Ishikawa (cell line): ENCODE data around the gene LPP.

Experiments
- CEBPB ChIP-seq: IDR thresholded peaks from 2 replicates; pipeline ENCODE4 v1.6.1; 2012
- NFIC ChIP-seq: IDR thresholded peaks from 2 replicates; pipeline ENCODE4 v1.6.1; 2012
- YY1 ChIP-seq: IDR thresholded peaks from 2 replicates; pipeline ENCODE4 v1.6.1; 2012; ENCODE audit warnings: low read depth

DNA sequence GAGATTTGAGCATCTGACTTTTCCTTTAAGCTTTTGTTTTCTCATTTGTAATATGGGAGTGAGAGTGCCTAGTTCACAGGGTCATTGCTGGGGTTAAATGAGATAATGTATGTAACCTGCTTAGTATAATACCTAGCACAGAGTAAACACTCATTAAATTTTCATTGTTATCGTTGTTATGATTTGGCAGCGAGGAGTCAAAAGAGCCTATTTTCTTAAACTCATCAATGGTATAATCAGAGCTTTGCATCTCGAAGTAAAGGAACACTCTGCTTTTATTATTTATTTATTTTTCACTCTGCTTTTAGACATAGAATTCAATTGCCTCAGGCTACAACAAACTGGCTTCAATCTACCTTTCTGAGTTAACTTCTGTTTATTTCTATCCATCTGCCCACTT lies 52.8 kb downstream of the LPP start:
- TF ChIP-seq YY1 (no peak), NFIC (no peak), CEBPB (no peak)
